HL-60 (cell line): ENCODE data around the gene PTPN23.

Source experiments
- CTCF ChIP-seq: IDR thresholded peaks from one replicate; pipeline ENCODE4 v1.5.1; 2011; ENCODE audit warnings: low read length, control low read depth, inconsistent platforms; ENCODE audit not compliant: insufficient read depth
- GABPA ChIP-seq: IDR thresholded peaks from 2 replicates; pipeline ENCODE4 v1.6.1; 2012; ENCODE audit warnings: low read depth

GRCh38 chr3:47399531-47400270 is 18.9 kb downstream of the PTPN23 start:
- no peak for TF ChIP-seq CTCF
- no peak for TF ChIP-seq GABPA
